Peyer's patch (tissue), 4 donors: ENCODE data around the gene ARSG.
"Not testable (repeated sequence)": the region's sequence is repeated elsewhere in the genome, so short reads cannot be mapped to it uniquely, and the experiment has no call there.

Experiments
- CTCF ChIP-seq, 6 experiments: fragments of 450-650 bp in 4 of 6; fragments of 200-600 bp in 2 of 6; sonication (generic) in 1 of 6; IDR thresholded peaks; one replicate each; pipeline ENCODE4 v1.5.1; 2017 to 2019; ENCODE audit warnings: antibody characterized with exemption in 6 of 6, mild to moderate bottlenecking in 3 of 6, moderate library complexity in 1 of 6
- POLR2A ChIP-seq, 2 donors: fragments of 450-650 bp; IDR thresholded peaks; one replicate each; pipeline ENCODE4 v1.5.1; 2017; ENCODE audit warnings: antibody characterized with exemption in 2 of 2, mild to moderate bottlenecking in 2 of 2, moderate library complexity in 2 of 2

GRCh38 chr17:68355108-68355507, 63.8 kb downstream of the ARSG start:
- not testable (repeated sequence) for TF ChIP-seq CTCF, POLR2A (IDR thresholded peaks at IDR 0.05)
